ENCODE measurements around the gene BTBD9. TPM values are rescaled to one million over a fixed set of nuclear protein-coding genes. Genes with fewer than 3 reads are reported as not detected.

The BTBD9 gene
- total RNA-seq, 4 donors from 2014 or later, result 17.3 to 50.3 (median 37.8) TPM

DNA sequence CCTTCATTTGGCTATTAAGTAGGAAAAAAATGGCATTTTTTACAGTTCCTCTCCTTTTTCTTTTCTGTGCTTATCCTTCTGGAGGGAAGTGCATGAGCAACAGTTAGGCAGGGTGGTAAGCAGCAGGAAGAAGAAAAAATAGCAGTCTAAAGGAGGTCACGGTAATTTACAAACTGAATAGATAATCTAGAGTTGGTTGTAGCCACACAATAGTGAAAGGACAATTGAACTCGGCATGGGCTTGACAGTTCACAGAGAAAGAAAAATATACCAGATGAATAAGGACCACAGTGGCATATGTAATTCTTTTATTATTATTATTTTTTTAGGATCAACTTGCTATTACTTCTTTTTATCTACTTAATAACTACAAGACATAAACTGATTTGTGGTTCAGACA lies 358.6 kb downstream of the BTBD9 start:
- DNase-seq, result no peak
- Histone ChIP-seq H3K36me3 (no peaks in the 10 kb centered on the region), H3K9me3 (no peaks in the 10 kb centered on the region)

DNA sequence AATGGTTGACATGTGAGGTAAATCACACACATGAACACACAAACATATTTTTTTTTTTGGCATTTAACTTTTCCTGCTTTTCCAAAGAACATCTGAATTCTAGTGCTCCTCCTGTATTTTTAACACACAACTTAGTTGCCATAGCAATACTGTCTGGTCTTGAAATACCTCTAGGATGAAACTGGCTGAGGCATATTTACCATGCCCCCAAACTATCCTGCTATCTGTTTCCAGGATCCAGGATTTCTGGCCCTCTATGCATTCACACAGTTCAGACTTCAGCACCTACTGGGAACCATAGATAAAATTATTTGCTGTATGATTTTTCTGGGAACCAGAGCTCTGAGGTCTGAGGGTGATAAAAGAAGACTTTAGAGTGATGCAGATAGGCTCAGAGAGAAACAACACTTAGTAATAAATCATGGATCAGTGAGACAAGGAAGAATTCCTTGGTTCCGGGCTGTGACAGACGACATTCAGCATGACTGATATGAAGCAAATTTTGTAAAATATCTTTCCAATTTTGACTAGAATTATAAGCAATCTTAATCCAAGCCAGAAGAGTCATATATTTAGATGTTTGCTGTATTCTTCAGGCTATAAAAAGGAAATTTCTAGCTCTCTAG lies 359.7 kb downstream of the BTBD9 start:
- no peaks in the 10 kb centered on the region for H3K27me3 ChIP-seq
- H3K27ac ChIP-seq, result no peak overlapping the region
- TF ChIP-seq, protein P1, sequence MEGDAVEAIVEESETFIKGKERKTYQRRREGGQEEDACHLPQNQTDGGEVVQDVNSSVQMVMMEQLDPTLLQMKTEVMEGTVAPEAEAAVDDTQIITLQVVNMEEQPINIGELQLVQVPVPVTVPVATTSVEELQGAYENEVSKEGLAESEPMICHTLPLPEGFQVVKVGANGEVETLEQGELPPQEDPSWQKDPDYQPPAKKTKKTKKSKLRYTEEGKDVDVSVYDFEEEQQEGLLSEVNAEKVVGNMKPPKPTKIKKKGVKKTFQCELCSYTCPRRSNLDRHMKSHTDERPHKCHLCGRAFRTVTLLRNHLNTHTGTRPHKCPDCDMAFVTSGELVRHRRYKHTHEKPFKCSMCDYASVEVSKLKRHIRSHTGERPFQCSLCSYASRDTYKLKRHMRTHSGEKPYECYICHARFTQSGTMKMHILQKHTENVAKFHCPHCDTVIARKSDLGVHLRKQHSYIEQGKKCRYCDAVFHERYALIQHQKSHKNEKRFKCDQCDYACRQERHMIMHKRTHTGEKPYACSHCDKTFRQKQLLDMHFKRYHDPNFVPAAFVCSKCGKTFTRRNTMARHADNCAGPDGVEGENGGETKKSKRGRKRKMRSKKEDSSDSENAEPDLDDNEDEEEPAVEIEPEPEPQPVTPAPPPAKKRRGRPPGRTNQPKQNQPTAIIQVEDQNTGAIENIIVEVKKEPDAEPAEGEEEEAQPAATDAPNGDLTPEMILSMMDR (IDR thresholded peaks at IDR 0.05), result no peak
- TF ChIP-seq POLR2A (IDR thresholded peaks at IDR 0.05), result no peak
- no peaks in the 10 kb centered on the region for H3K9me3 ChIP-seq
- no peak overlapping the region for H3K4me3 ChIP-seq
- DNase-seq, result no peak
- no peaks in the 10 kb centered on the region for H3K4me1 ChIP-seq
- no peaks in the 10 kb centered on the region for H3K36me3 ChIP-seq

More for the DNA sequence above, 358.6 kb downstream of the BTBD9 start:
- TF ChIP-seq, protein P1 (IDR thresholded peaks at IDR 0.05), result no peak
- TF ChIP-seq POLR2A (IDR thresholded peaks at IDR 0.05), result no peak
- Histone ChIP-seq H3K27me3 (no peaks in the 10 kb centered on the region), H3K4me3 (no peak overlapping the region), H3K4me1 (no peaks in the 10 kb centered on the region), H3K27ac (no peak overlapping the region)

DNA sequence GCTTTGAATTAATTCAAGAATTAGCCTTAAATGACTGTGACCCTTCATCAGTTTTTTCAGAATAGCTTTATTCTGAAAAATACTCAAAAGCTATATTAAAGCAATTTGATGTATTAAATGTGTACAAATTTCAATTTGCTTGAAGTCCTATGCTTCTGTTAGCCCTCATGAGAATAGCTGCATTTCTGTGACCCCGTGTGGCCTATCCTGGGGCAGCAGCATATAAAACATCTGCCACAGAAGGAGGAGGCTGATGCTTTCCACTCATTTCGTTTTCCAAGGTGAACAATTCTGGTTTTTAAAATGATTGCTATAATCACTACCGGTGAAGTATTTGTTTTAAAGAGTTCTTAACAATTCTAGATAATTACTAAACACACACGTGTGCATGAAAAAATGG lies 360.3 kb downstream of the BTBD9 start:
- Histone ChIP-seq H3K9me3 (no peaks in the 10 kb centered on the region), H3K36me3 (no peaks in the 10 kb centered on the region), H3K27me3 (no peaks in the 10 kb centered on the region), H3K4me3 (no peak overlapping the region), H3K4me1 (no peaks in the 10 kb centered on the region), H3K27ac (no peak overlapping the region)
- no peak for TF ChIP-seq POLR2A (IDR thresholded peaks at IDR 0.05)
- TF ChIP-seq, protein P1 (IDR thresholded peaks at IDR 0.05), result no peak
- DNase-seq, result no peak

DNA sequence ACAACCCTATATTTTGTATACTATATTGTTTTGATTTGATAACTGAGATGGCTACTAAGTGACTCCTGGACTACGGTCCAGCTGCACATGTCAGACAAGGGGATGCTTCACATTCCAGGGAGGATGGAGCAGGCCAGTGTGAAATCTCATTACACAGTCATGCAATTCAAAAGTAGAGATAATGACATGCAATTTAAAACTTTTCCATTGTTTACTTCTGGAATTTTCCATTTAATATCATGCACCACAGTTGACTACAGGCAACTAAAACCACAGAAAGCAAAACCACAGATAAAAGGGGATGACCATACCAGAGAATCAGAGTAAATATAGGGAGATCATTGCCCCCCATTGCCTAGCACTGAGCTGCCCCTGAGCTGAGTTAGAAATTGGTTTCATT lies 366.4 kb downstream of the BTBD9 start:
- no peak for DNase-seq
- H3K4me3 ChIP-seq, result no peak overlapping the region
- no peaks in the 10 kb centered on the region for H3K27me3 ChIP-seq
- no peaks in the 10 kb centered on the region for H3K9me3 ChIP-seq
- H3K4me1 ChIP-seq, result no peaks in the 10 kb centered on the region
- H3K36me3 ChIP-seq, result no peaks in the 10 kb centered on the region
- TF ChIP-seq POLR2A (IDR thresholded peaks at IDR 0.05), result no peak
- TF ChIP-seq, protein P1 (IDR thresholded peaks at IDR 0.05), result no peak
- no peak overlapping the region for H3K27ac ChIP-seq

DNA sequence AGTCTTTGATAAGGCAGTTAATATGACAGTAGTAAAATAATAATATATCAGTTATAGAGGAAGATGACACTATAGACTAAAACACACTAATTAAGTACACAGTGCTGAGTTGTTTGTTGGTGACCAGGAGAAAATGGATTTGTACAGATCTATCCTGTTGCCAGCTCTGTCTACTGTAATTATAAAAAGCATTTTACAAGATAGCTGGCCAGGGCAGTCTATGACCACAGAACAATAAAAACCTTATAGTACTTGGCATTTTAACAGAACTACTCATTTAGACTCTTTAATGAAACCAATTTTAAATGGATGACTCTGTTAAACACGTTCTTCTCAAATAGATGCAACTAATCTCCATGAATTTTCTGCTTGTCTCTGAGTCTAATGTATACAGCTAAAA lies 367.5 kb downstream of the BTBD9 start:
- Histone ChIP-seq H3K4me1 (no peaks in the 10 kb centered on the region), H3K27ac (no peak overlapping the region), H3K9me3 (no peaks in the 10 kb centered on the region), H3K36me3 (no peaks in the 10 kb centered on the region), H3K27me3 (no peaks in the 10 kb centered on the region), H3K4me3 (no peak overlapping the region)
- TF ChIP-seq POLR2A (IDR thresholded peaks at IDR 0.05), result no peak
- TF ChIP-seq, protein P1 (IDR thresholded peaks at IDR 0.05), result no peak
- no peak for DNase-seq

DNA sequence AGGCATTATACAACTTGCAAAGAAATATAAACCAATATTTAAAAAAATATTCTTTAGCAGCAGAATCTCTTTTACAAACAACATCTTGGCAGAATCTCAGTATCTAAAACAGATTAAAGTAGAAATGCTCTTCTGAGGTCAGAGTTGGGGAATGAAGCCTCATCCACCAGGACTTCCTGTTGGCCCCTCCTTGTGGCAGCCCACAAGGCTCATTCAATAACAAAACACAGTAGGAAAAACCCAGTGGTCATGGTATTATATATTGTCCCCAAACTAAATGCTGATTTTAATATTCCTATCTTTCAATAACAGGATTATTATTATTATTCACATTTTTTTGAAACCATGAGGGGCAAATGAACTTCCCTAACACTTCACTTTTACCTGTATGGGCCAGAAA lies 368.6 kb downstream of the BTBD9 start:
- Histone ChIP-seq H3K9me3 (no peaks in the 10 kb centered on the region), H3K36me3 (no peaks in the 10 kb centered on the region), H3K27ac (no peak overlapping the region), H3K4me3 (no peak overlapping the region), H3K27me3 (no peaks in the 10 kb centered on the region), H3K4me1 (no peaks in the 10 kb centered on the region)
- DNase-seq, result no peak
- TF ChIP-seq, protein P1 (IDR thresholded peaks at IDR 0.05), result no peak

Measured in Peyer's patch (tissue), 4 donors.